ENCODE results near the gene CXCL16.
"Not testable (repeated sequence)": the region's sequence is repeated elsewhere in the genome, so short reads cannot be mapped to it uniquely, and the experiment has no call there.

Gene CXCL16

DNA sequence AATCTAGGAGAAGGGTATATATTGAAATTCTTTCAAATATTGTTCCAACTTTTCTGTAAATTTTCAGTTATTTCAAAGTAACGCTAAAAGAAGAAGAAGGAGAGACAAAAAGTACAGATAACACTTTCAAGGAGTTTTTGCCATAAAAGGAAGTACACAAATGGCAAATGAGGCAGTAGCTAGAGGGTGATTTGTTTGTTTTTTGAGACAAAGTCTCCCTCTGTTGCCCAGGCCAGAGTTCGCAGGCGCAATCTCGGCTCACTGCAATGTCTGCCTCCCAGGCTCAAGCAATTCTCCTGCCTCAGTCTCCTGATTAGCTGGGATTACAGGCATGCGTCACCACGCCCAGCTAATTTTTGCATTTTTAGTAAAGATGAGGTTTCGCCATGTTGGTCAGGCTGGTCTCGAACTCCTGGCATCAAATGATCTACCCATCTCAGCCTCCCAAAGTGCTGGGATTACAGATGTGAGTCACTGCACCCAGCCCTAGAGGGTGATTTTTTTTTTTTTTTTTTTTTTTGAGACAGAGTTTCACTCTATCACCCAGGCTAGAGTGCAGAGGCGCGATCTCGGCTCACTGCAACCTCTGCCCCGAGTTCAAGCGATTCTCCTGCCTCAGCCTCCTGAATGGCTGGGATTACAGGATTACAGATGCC lies 40.2 kb downstream of the CXCL16 start:
- not testable (repeated sequence) for DNase-seq (ENCODE audit: low read depth)

- no peak for DNase-seq (ENCODE audit: low read depth)
Observed at GRCh38 chr17:4696437-4696805, 43.3 kb downstream of the CXCL16 start.

DNA sequence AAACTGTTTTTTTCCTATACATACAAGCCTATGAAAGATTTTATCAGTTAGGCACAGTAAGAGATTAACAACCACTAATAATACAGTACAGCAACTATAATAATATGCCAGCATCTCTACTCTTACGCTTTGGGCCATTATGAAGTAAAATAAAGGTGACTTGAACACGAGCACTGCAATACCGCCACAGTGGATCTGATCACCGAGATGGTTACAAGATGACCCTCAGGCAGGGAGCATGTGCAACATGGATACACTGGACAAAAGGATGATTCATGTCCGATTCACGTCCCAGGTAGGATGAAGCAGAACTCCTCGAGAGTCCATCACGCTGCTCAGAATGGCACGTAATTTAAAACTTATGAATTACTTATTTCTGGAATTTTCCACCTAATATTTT lies 46.3 kb downstream of the CXCL16 start:
- no peak for DNase-seq (ENCODE audit: low read depth)

DNA sequence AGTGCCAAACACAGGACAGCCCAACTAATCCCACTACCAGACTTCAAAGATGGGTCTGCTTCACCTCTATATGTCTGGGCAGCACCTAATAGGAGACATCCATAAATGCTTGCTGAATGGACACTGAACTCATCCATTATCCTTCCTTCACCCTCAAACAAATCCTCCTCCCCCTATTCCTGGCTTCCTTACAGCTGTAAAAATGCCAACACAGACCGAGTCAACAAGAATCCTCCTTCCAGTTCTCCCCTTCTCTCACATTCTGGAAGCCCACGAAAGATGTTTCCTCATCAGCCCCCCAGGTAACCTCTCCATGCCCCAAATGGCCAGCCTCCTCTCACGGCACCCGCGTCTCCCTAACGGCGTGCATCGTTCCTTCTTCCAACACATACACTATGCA lies 48.0 kb downstream of the CXCL16 start:
- DNase-seq (ENCODE audit: low read depth), result no peak

GRCh38 chr17:4690745-4691144 lies 49.0 kb downstream of the CXCL16 start:
- DNase-seq (ENCODE audit: low read depth), result no peak

- DNase-seq (ENCODE audit: low read depth), result not testable (repeated sequence)
Observed at GRCh38 chr17:4689872-4690271, 49.9 kb downstream of the CXCL16 start.

GRCh38 chr17:4683739-4684138 lies 56.0 kb downstream of the CXCL16 start:
- not testable (repeated sequence) for DNase-seq (ENCODE audit: low read depth)

Measured in activated T-helper 1 cell treated with Interleukin-2 at 50 U/mL for 16 hours (primary cell).